HPDE6-E6E7 (cell line): ENCODE results near the gene SERTM2.

Experiments
- DNase-seq: peaks from one replicate; pipeline ENCODE4 v3.0.0; 2011; ENCODE audit warnings: missing footprints; ENCODE audit errors: extremely low spot score

Gene SERTM2

GRCh38 chrX:111560801-111561200, 49.4 kb downstream of the SERTM2 start:
- DNase-seq, result no peak

DNA sequence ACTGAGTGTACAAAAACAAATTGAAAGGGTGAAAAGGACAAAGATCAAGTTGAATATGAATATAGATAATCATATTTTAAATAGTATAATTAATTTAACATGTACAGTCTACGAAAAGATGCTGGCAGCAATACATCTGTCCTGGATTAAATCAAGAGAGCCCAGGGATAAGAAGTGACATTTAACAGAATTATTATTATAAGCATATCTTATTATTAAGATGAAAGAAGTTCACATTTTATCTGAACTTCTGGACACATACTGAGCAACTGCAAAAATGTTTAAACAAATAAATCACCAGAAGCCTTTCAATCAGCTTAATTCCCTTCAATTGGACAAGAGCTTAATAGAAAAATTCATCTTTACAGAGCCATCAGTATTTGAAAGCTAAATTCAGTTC, 50.4 kb downstream of the SERTM2 start:
- DNase-seq, result no peak

DNA sequence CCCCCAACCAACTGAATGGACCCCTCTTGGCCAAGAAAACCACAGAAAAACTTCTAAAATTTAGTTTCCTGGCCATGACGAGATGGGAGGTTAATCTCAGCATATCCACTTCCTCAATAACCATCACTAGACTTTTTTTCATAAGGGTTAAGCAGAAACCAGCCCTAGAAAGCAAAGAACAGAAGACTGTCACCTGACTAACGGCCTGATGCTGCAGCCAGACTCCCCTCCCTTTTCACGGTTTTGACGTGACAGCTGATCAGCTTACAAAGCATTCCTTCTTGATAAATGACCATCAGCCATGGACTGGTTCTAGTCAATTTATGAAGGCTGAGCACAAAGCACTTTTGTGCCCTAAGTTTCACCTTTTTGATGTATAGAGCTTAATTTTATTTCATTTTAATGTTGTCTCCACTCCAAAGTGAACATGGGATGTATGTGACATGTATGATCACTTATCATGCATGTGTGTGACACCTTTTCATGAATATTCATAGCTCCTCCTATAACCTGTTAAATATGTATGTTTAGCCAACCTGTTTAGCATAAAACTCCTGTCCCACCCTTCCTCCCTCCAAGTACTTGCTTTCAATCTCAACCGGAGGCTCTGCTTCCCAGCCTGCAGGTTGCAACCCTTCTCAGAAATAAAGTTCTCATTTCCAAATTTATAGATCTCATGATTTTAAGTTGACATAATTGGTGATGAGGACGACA, 56.3 kb downstream of the SERTM2 start:
- no peak for DNase-seq

- no peak for DNase-seq
Measured at GRCh38 chrX:111568354-111568753, 56.9 kb downstream of the SERTM2 start.

- DNase-seq, result no peak
Measured at GRCh38 chrX:111568817-111569216, 57.4 kb downstream of the SERTM2 start.
